Measurements from ENCODE around the gene CARD19.

The CARD19 gene

DNA sequence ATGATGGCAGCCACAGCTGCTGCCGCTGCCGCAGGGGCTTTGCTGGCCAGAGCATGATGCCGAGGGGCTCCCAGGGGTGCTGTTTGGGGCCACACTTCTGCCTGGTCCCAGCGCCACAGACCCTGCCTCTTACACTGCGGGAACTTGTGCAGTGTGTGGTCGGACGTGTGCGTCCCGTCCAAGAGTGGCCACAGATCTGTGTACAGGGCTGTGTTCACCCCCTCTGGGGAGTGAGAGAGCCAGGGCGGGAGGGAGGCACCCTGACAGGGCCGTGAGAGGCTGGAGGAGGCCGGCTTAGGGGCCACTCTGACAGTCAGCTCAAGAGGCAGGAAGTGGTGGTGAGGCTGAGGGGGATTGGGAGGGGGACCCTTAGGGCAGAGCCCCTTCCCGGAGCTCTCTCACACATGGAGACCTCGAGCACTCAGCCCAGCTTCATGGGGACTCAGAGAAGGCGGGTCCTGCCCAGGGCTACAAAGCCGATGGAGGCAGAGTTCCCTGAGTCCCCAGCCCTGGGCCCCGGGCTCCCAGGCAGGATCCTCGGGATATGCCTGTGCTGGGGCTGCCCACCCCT is 13.1 kb upstream of the CARD19 start:
- TF ChIP-seq, protein P1, sequence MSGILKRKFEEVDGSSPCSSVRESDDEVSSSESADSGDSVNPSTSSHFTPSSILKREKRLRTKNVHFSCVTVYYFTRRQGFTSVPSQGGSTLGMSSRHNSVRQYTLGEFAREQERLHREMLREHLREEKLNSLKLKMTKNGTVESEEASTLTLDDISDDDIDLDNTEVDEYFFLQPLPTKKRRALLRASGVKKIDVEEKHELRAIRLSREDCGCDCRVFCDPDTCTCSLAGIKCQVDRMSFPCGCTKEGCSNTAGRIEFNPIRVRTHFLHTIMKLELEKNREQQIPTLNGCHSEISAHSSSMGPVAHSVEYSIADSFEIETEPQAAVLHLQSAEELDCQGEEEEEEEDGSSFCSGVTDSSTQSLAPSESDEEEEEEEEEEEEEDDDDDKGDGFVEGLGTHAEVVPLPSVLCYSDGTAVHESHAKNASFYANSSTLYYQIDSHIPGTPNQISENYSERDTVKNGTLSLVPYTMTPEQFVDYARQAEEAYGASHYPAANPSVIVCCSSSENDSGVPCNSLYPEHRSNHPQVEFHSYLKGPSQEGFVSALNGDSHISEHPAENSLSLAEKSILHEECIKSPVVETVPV (CRISPR knock-in tag; IDR thresholded peaks at IDR 0.05) = no peak
- TF ChIP-seq OSR1 (CRISPR knock-in tag; IDR thresholded peaks at IDR 0.05) = no peak
- TF ChIP-seq ZFP30 (CRISPR knock-in tag; IDR thresholded peaks at IDR 0.05) = no peak
- no peak for TF ChIP-seq PPARA (CRISPR knock-in tag; IDR thresholded peaks at IDR 0.05; ENCODE audit: borderline replicate concordance)
- ATAC-seq = no peak

DNA sequence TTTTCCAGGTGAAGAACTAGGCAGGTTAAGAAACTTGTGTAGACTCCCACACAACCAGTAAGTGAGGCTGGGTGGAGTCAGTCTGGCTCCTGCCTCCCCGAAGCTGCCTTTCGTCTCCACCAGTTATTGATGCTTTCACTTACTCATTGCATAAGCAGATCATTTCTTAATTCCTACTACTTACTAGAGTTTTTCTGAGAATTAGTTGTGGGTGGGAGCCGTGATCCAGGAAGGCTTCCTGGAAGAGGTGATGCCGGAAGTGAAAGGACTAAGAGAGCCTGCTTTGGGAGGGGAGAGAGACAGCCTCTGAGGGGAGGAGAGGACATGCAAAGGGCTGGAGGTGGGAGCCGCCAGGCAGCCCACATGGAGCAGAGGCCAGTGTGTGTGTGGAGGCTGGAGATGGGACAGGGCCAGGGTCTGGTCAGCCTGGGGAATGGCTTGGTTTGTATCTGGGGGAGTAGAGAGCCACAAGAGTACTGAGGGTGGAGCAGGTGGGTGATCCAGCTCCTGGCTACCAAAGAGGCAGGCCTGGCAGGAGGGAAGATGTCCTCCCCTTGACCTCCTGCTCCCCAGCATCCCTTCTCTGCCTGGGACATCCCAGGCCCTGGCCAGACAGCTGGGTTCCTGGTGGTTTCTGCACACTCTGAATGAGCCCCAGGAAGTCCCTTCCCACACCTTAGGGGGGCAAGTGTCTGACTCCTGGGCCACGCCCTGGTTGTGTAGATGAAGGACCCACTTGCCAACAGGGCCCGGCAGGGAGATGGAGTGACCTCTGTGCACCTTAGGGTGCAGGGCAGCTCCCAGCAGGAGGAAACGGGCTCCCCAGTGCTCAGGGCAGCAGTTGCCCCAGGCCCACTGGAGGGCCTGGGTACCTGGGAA is 12.2 kb upstream of the CARD19 start:
- ATAC-seq = no peak
- TF ChIP-seq, protein P2, sequence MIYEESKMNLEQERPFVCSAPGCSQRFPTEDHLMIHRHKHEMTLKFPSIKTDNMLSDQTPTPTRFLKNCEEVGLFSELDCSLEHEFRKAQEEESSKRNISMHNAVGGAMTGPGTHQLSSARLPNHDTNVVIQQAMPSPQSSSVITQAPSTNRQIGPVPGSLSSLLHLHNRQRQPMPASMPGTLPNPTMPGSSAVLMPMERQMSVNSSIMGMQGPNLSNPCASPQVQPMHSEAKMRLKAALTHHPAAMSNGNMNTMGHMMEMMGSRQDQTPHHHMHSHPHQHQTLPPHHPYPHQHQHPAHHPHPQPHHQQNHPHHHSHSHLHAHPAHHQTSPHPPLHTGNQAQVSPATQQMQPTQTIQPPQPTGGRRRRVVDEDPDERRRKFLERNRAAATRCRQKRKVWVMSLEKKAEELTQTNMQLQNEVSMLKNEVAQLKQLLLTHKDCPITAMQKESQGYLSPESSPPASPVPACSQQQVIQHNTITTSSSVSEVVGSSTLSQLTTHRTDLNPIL (CRISPR knock-in tag; IDR thresholded peaks at IDR 0.05; ENCODE audit: low read depth) = no peak
- TF ChIP-seq ARNTL (CRISPR knock-in tag; IDR thresholded peaks at IDR 0.05; ENCODE audit: borderline replicate concordance, low read depth) (no peak), BACH2 (CRISPR knock-in tag; IDR thresholded peaks at IDR 0.05; ENCODE audit: borderline replicate concordance) (no peak), RARB (CRISPR knock-in tag; IDR thresholded peaks at IDR 0.05) (no peak), ZNF8 (CRISPR knock-in tag; IDR thresholded peaks at IDR 0.05) (no peak), ZFP30 (CRISPR knock-in tag; IDR thresholded peaks at IDR 0.05) (no peak), TCF4 (CRISPR knock-in tag; IDR thresholded peaks at IDR 0.05; ENCODE audit: borderline replicate concordance) (no peak), SNAI2 (CRISPR knock-in tag; IDR thresholded peaks at IDR 0.05) (no peak), ZC3H10 (CRISPR knock-in tag; IDR thresholded peaks at IDR 0.05) (no peak), ESRRG (CRISPR knock-in tag; IDR thresholded peaks at IDR 0.05) (no peak), ZNF565 (CRISPR knock-in tag; conservative IDR thresholded peaks at IDR 0.05; ENCODE audit: low read depth) (no peak), CSDC2 (CRISPR knock-in tag; IDR thresholded peaks at IDR 0.05) (no peak), PPARA (CRISPR knock-in tag; IDR thresholded peaks at IDR 0.05; ENCODE audit: borderline replicate concordance) (no peak), ZNF70 (CRISPR knock-in tag; IDR thresholded peaks at IDR 0.05) (no peak), GLIS3 (CRISPR knock-in tag; IDR thresholded peaks at IDR 0.05) (no peak), OSR1 (CRISPR knock-in tag; IDR thresholded peaks at IDR 0.05) (no peak)
- TF ChIP-seq, protein P3, sequence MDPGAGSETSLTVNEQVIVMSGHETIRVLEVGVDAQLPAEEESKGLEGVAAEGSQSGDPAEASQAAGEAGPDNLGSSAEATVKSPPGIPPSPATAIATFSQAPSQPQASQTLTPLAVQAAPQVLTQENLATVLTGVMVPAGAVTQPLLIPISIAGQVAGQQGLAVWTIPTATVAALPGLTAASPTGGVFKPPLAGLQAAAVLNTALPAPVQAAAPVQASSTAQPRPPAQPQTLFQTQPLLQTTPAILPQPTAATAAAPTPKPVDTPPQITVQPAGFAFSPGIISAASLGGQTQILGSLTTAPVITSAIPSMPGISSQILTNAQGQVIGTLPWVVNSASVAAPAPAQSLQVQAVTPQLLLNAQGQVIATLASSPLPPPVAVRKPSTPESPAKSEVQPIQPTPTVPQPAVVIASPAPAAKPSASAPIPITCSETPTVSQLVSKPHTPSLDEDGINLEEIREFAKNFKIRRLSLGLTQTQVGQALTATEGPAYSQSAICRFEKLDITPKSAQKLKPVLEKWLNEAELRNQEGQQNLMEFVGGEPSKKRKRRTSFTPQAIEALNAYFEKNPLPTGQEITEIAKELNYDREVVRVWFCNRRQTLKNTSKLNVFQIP (CRISPR knock-in tag; IDR thresholded peaks at IDR 0.05; ENCODE audit: borderline replicate concordance, low read depth) = no peak
- TF ChIP-seq, protein P4, sequence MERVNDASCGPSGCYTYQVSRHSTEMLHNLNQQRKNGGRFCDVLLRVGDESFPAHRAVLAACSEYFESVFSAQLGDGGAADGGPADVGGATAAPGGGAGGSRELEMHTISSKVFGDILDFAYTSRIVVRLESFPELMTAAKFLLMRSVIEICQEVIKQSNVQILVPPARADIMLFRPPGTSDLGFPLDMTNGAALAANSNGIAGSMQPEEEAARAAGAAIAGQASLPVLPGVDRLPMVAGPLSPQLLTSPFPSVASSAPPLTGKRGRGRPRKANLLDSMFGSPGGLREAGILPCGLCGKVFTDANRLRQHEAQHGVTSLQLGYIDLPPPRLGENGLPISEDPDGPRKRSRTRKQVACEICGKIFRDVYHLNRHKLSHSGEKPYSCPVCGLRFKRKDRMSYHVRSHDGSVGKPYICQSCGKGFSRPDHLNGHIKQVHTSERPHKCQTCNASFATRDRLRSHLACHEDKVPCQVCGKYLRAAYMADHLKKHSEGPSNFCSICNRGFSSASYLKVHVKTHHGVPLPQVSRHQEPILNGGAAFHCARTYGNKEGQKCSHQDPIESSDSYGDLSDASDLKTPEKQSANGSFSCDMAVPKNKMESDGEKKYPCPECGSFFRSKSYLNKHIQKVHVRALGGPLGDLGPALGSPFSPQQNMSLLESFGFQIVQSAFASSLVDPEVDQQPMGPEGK (CRISPR knock-in tag; IDR thresholded peaks at IDR 0.05; ENCODE audit: borderline replicate concordance) = no peak
- TF ChIP-seq, protein P5, sequence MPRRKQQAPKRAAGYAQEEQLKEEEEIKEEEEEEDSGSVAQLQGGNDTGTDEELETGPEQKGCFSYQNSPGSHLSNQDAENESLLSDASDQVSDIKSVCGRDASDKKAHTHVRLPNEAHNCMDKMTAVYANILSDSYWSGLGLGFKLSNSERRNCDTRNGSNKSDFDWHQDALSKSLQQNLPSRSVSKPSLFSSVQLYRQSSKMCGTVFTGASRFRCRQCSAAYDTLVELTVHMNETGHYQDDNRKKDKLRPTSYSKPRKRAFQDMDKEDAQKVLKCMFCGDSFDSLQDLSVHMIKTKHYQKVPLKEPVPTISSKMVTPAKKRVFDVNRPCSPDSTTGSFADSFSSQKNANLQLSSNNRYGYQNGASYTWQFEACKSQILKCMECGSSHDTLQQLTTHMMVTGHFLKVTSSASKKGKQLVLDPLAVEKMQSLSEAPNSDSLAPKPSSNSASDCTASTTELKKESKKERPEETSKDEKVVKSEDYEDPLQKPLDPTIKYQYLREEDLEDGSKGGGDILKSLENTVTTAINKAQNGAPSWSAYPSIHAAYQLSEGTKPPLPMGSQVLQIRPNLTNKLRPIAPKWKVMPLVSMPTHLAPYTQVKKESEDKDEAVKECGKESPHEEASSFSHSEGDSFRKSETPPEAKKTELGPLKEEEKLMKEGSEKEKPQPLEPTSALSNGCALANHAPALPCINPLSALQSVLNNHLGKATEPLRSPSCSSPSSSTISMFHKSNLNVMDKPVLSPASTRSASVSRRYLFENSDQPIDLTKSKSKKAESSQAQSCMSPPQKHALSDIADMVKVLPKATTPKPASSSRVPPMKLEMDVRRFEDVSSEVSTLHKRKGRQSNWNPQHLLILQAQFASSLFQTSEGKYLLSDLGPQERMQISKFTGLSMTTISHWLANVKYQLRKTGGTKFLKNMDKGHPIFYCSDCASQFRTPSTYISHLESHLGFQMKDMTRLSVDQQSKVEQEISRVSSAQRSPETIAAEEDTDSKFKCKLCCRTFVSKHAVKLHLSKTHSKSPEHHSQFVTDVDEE (CRISPR knock-in tag; IDR thresholded peaks at IDR 0.05) = no peak
- TF ChIP-seq, protein P1 (CRISPR knock-in tag; IDR thresholded peaks at IDR 0.05) = no peak

Data from SK-N-SH treated with all-trans-retinoic acid at 6 μM for 48 hours (cell line).